Lower leg skin (tissue), 4 donors: ENCODE results near the gene MYO18B. TPM values are rescaled to one million over a fixed set of nuclear protein-coding genes. Genes with fewer than 3 reads are reported as not detected.

Experiments
- DNase-seq, 2 donors: peaks; one replicate each; pipeline ENCODE4 v3.0.0-alpha.2; 2019; ENCODE audit warnings: low spot score in 2 of 2
- H3K4me3 ChIP-seq: fragments of 200-600 bp; sonication (generic); 2 replicates; pipeline ENCODE4 v1.5.1; 2017; ENCODE audit warnings: mild to moderate bottlenecking, low read depth; ENCODE audit not compliant: poor library complexity, severe bottlenecking
- CTCF ChIP-seq, 3 donors: fragments of 450-650 bp; IDR thresholded peaks; one replicate each; pipeline ENCODE4 v1.5.1; 2016; ENCODE audit warnings: antibody characterized with exemption in 3 of 3, mild to moderate bottlenecking in 3 of 3, moderate library complexity in 2 of 3
- POLR2A ChIP-seq, 2 donors: fragments of 450-650 bp; IDR thresholded peaks; one replicate each; pipeline ENCODE4 v1.6.1; 2016 to 2017; ENCODE audit warnings: antibody characterized with exemption in 2 of 2, mild to moderate bottlenecking in 1 of 2, moderate library complexity in 1 of 2
- WGBS, 2 donors: methylation state at CpG; one replicate each; pipeline ENCODE4 v1.1.5; 2018; 5-methylcytosine and 5-hydroxymethylcytosine counted together
- intact Hi-C: fragments of 100-400 bp; cut with DNase I; formaldehyde crosslinking; loops from one replicate; pipeline ENCODE4 v1.15.0; 2023; ENCODE audit warnings: low total_unique reads
- total RNA-seq, 4 donors: library from RNA; depleted of rRNA; stranded (reverse); fragments of >200 nt; gene quantifications; one replicate each; pipeline ENCODE4 v1.1.0, GENCODE V29; 2016

Gene MYO18B
- total RNA-seq, 4 donors from 2014 or later: 1.5 to 3.4 TPM; not detected in 2

- DNase-seq: peak in 1 of 2 donors; percentile 26
- intact Hi-C loops: no loop called here
- no peak overlapping the region for H3K4me3 ChIP-seq
- TF ChIP-seq POLR2A (IDR thresholded peaks at IDR 0.05) (no peak), CTCF (IDR thresholded peaks at IDR 0.05) (no peak)
- WGBS, 2 donors: 52 to 60% methylated on average over 3 of the region's 3 CpGs
These were observed 186.1 kb downstream of the MYO18B start for GRCh38 chr22:25928038-25928437.

- peak in 1 of 2 donors; percentile 2 for DNase-seq
- intact Hi-C loops: no loop called here
- no peak for TF ChIP-seq CTCF (IDR thresholded peaks at IDR 0.05)
- 42 to 48% methylated on average over 5 of the region's 5 CpGs for WGBS, 2 donors
- H3K4me3 ChIP-seq: no peak overlapping the region
These were observed 187.4 kb downstream of the MYO18B start for GRCh38 chr22:25929321-25929878.

GRCh38 chr22:25930083-25930482, 188.1 kb downstream of the MYO18B start:
- no peak for TF ChIP-seq CTCF (IDR thresholded peaks at IDR 0.05)
- TF ChIP-seq POLR2A (IDR thresholded peaks at IDR 0.05): no peak
- WGBS, 2 donors: 49 to 52% methylated on average over 4 of the region's 4 CpGs
- intact Hi-C loops: no loop called here
- peak in 1 of 2 donors; percentile 63 for DNase-seq
- H3K4me3 ChIP-seq: no peak overlapping the region

- H3K4me3 ChIP-seq: no peak overlapping the region
- WGBS, 2 donors: 64 to 70% methylated on average over 7 of the region's 7 CpGs
- peak in 1 of 2 donors; percentile 26 for DNase-seq
- intact Hi-C loops: no loop called here
- no peak for TF ChIP-seq CTCF (IDR thresholded peaks at IDR 0.05)
- TF ChIP-seq POLR2A (IDR thresholded peaks at IDR 0.05): no peak
These were observed 188.9 kb downstream of the MYO18B start for GRCh38 chr22:25930788-25931310.

- intact Hi-C loops: no loop called here
- H3K4me3 ChIP-seq: no peak overlapping the region
- 75 to 82% methylated on average over 3 of the region's 3 CpGs for WGBS, 2 donors
- peak in 1 of 2 donors; percentile 18 for DNase-seq
- TF ChIP-seq POLR2A (IDR thresholded peaks at IDR 0.05): no peak
- no peak for TF ChIP-seq CTCF (IDR thresholded peaks at IDR 0.05)
These were observed 191.3 kb downstream of the MYO18B start for GRCh38 chr22:25933158-25933788.
